Measurements from ENCODE around the gene TSNAX.
"Not testable (repeated sequence)": the region's sequence is repeated elsewhere in the genome, so short reads cannot be mapped to it uniquely, and the experiment has no call there.

The TSNAX gene
- total RNA-seq, result 27.7 to 37.3 (median 31.7) reads per million in 4 experiments

DNA sequence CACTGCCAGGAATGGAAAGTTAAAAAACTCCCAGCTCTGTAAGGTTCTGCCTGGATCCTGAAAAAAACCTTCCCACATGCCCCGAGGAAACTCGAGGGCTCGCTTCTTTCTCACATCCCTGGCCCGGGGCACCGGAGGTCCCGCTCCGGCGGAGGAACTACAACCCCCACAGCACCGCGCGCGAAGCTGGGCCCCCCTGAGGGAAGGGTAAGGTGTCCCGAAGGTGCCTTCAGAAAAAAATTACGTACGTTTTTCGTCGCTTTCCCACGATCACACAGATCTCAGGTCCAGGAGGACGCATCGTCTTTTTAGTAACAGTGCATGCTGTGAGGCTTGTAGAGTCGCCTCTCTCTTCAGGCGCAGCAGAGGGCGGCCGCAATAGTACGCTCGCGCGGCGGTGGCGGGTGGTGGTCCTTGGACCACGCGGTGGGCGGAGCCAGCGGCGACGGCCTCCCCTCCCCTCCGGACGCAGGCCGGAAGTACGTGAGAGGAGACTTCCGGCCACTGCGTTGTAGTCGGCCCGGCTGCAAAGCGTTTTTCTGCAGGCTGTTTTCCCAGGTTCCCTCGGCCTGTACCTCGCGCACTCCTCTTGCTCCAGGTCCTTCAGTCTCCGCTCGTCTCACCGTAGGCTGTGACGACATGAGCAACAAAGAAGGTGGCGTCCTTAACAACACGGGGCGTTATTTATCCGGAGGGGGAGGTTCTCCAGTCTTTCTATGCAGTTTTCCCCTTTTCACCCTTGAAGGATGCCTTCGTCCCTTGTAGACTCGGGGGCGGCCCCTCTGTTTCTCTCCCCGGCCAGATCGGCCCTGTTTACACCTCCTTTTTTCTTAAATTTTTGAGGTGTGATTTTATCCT lies at the start of gene TSNAX:
TSS of gene TSNAX (plus strand) at position 498 of the 858 bp plus-strand sequence. CDS start at position 640, 142 bp downstream.
- DNase-seq, result peak; percentile 88

- DNase-seq, result no peak
Observed at GRCh38 chr1:231478811-231479210, 49.7 kb upstream of the TSNAX start.

- DNase-seq, result no peak
Observed at GRCh38 chr1:231480008-231480407, 48.5 kb upstream of the TSNAX start.

DNA sequence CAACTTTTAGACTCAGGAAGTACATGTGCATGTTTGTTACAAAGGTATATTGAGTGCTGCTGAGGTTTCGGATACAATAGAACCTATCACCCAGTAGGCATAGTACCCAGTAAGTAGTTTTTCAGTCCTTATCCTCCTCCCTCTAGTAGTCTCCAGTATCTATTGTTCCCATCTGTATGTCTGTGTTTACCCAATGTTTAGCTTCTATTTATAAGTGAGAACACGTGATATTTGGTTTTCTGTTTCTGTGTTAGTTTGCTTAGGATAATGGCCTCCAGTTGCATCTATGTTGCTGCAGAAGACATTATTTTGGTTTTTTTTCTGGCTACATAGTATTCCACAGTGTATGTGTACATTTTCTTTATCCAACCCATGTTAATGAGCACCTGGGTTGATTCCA lies 47.2 kb upstream of the TSNAX start:
- DNase-seq, result no peak

- DNase-seq, result no peak
Observed at GRCh38 chr1:231485029-231485784, 43.3 kb upstream of the TSNAX start.

DNA sequence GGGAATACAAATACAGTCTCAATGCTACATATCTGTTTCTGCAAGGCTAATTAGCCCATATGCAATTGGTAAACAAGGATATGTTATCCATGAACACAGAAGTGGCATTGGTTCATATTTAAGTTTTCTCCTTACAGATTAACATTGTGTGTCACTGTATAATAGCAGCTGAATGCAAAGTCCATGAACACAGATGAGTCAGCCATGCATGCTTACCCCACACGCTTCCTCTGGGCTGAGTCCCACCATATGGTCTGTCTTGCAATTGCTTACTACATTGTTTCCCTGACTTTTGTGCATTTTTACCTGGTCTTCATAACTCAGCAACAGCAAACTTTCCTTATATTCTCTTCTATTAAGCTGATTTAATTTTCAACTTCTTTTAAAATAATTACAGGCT lies 41.5 kb upstream of the TSNAX start:
- no peak for DNase-seq

DNA sequence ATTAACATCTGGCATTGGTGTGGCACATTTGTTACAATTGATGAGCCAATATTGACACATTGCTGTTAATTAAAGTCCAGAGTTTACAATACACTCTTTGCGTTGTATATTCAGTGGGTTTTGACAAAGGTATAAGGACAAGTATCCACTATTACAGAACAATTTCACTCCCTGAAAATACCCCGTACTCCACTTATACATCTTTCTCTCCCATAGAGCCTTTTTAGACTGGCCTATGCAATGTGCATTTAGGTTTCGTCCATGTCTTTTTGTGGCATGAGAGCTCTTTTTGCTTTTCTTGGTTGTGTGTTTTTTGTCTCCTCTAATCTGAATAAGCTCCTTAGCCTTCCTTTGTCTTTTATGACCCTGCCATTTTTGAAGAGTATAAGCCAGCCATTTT lies 40.6 kb upstream of the TSNAX start:
- no peak for DNase-seq

- no peak for DNase-seq
Observed at GRCh38 chr1:231493421-231494185, 34.9 kb upstream of the TSNAX start.

- no peak for DNase-seq
Observed at GRCh38 chr1:231494439-231495110, 33.9 kb upstream of the TSNAX start.

DNA sequence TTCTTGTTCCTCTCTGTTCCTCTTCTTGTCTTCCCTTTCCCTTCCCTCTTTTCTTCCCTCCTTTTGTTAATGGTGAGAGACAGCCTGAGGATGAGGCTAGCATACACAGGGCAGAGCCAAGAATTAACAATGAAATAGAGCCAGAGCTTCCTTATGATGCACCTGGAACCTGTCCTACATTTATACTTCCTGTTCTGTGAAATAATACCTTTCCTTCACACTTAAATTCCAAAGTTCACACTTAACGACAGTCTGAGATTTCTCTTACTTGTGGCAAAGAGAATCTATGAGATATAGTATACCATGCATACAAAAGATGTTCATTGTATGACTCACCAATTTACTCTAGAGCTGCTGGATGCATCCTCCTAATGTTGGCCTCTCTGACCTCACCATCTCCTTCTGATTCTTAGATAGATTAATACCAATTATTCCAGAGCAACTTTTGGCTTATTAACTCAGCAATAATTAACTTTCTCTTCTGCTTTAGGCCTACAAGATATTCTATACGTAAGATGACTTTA lies 30.8 kb upstream of the TSNAX start:
- DNase-seq, result no peak

- DNase-seq, result no peak
Observed at GRCh38 chr1:231499148-231499763, 29.2 kb upstream of the TSNAX start.

GRCh38 chr1:231500666-231501065 lies 27.8 kb upstream of the TSNAX start:
- DNase-seq, result no peak

DNA sequence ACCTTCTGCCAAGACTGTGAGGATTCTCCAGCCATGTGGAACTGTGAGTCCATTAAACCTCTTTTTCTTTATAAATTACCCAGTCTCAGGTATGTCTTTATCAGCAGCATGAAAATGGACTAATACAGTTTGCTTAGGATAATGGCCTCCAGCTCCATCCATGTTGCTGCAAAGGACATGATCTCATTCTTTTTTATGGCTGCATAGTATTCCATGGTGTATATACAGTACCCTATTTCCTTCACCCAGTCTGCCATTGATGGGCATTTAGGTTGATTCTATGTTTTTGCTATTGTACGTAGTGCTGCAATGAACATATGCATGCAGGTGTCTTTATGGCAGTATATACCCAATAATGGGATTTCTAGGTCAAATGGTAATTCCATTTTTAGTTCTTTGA lies 25.3 kb upstream of the TSNAX start:
- DNase-seq, result not testable (repeated sequence)

GRCh38 chr1:231507476-231508355 lies 20.8 kb upstream of the TSNAX start:
- DNase-seq, result no peak

DNA sequence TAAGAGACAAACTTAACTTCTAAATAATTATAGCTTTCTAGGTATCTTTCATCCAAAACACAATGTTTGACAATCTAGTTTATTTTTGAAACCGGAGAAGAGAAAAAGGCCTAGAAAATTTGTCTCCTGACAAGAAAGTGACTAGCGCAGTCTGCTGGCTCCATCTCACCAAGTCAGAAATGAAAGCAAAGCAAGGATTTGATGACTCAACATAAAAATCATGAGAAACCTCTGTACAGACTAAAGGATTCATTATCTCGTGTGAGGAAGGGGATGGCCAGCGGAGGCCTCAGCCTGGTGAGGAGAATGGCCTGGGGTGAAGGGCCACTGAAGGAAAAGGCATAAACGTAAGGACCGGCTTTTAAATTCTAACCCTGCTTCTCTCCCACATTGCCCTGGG lies 20.0 kb upstream of the TSNAX start:
- no peak for DNase-seq

GRCh38 chr1:231508941-231509340 lies 19.5 kb upstream of the TSNAX start:
- DNase-seq, result no peak

GRCh38 chr1:231512147-231512698 lies 16.2 kb upstream of the TSNAX start:
- no peak for DNase-seq

GRCh38 chr1:231515748-231516147 lies 12.7 kb upstream of the TSNAX start:
- DNase-seq, result no peak

GRCh38 chr1:231517076-231517475 lies 11.4 kb upstream of the TSNAX start:
- no peak for DNase-seq

GRCh38 chr1:231518485-231519034 lies 9.9 kb upstream of the TSNAX start:
- DNase-seq, result no peak
